Mucosa of gallbladder (tissue), 1 donor: ENCODE data around the gene SMAP1. TPM values are rescaled to one million over a fixed set of nuclear protein-coding genes. Genes with fewer than 3 reads are reported as not detected.

Source experiments
- DNase-seq: peaks from one replicate; pipeline ENCODE4 v3.0.0-alpha.2; 2020; ENCODE audit warnings: low spot score
- total RNA-seq: library from RNA; stranded (reverse); gene quantifications from one replicate; pipeline ENCODE4 v1.2.1, GENCODE V29; 2021
- donor health status: DM: no; HTN: no; CAD: no.

The SMAP1 gene
- total RNA-seq, 1 donor from 2014 or later: 33.2 TPM

GRCh38 chr6:70894001-70894400 lies 226.3 kb downstream of the SMAP1 start:
- no peak for DNase-seq

DNA sequence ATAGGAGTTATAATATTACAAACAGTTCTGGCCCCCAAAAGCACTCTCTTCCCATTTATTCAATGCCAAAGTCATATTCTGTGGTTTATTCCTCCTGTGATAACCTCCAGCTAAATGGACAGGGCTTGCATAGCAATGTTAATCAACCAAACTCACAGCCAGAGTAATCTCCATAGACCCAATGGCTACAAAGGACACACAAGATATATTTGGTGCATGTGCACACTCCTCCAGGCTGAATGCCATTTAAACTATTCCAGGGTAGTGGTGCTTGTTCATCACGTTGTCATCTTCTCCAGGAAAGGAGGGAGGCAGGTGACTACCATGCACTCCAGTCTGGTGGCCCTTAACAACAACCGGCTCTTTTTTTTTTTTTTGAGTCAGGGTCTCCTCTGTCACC lies 232.4 kb downstream of the SMAP1 start:
- DNase-seq: no peak

- DNase-seq: no peak
Observed at GRCh38 chr6:70901324-70901723, 233.6 kb downstream of the SMAP1 start.

DNA sequence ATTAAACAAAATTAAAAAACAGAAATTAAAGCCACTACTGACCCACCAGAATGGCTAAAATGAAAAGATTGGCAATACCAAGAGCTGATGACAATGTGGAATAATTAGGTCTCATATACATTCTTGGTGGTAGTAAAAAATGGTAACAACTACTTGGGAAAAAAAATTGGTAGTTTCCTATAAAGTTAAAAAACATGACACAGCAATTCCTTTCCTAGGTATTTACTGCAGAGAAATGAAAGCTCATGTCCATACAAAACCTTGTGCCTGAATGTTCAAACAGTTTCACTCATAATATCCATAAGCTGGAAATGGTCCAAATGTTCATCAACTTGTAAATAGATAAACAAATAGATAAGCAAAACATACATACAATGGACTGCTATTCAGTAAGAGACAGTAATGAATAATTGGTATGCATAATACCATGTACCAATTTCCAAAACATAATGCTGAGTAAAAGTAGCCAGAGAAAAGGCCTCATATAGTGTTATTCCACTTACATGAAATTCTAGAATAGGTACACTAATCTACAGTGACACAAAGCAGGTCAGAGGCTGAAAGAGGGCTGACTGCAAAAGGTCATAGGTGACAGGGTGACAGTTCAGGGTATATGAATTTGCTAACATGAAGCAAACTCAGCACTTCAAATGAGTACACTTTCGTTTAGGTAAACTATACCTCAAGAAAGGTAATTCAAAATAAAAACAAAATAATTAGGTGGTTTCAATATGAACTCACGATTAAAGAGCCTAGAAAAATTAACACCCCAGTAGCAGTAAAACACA lies 236.2 kb downstream of the SMAP1 start:
- no peak for DNase-seq

DNA sequence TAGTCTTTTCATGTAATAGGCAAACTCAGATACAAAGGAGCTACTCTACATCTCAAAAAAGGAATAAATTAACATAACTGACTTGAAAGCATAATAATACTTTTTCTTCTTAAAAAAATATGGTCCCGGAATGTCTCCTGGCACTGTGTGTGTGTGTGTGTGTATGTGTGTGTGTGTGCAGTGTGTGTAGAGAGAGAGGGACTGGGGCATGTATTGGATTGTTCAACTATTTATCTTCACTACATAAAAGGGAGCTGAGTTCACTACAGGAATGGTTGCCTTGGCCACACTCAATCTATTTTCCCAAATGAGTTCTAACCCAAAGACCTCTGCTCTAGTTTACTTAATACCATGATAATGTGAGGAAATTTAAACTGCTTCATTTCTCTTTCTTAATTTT lies 238.1 kb downstream of the SMAP1 start:
- DNase-seq: no peak

Other genes starting within 250 kb of the SMAP1 start
- 9.5 TPM for gene SDHAF4, start 101.0 kb upstream of the SMAP1 start, total RNA-seq